ENCODE results near the gene SLC6A4. TPM values are rescaled to one million over a fixed set of nuclear protein-coding genes. Genes with fewer than 3 reads are reported as not detected.

Gene SLC6A4
- total and polyA plus RNA-seq, 2 of the 8 experiments (the other 6 are each of a cell fraction or from before 2014, with no cell fraction given) = 0.09 to 0.33 TPM

DNA sequence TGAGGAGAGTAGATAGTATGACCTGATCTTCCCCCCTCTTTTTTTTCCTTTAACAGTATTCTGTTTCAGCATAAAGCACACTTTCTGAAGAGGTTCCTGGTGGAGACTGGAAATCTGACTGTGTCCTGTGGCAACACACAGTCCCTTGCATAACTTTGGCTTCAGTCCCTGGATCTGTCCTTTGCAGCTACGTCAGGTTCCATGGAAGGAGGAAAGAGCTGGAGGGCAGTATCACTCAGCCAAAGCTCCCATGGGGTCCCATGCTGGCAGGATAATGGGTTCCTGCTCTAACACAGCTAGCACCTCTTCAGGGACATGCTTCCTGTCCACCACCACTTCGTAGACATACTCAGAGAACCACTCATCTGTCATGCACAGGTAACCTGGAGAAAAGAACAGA is 13.3 kb upstream of the SLC6A4 start:
- no peak overlapping the region for H2AFZ ChIP-seq (ENCODE audit: low read length)
- no peak overlapping the region for H2BK20ac ChIP-seq (ENCODE audit: low read length)
- no peak for TF ChIP-seq NRF1 (IDR thresholded peaks at IDR 0.05; ENCODE audit: low read depth, low read length)
- TF ChIP-seq SP2 (IDR thresholded peaks at IDR 0.05; ENCODE audit: low read length) = no peak
- TF ChIP-seq POLR2A (IDR thresholded peaks at IDR 0.05; ENCODE audit: control extremely low read depth in 1 of 2, low read depth in 2 of 2, low read length in 2 of 2) = no peak
- TF ChIP-seq SUZ12 (IDR thresholded peaks at IDR 0.05; ENCODE audit: low read length) = no peak
- TF ChIP-seq PHF8 (conservative IDR thresholded peaks at IDR 0.05; ENCODE audit: low read depth, low read length) = no peak
- TF ChIP-seq TEAD4 (IDR thresholded peaks at IDR 0.05; ENCODE audit: low read depth, low read length) = no peak

More for the DNA sequence above, 13.3 kb upstream of the SLC6A4 start:
- Histone ChIP-seq H3K9me3 (ENCODE audit: insufficient read depth in 2 of 2, low read depth in 1 of 2, low read length in 1 of 2) (no peaks in the 10 kb centered on the region), H3K9ac (replicated peaks in 1 of 4; ENCODE audit: extremely low read depth in 1 of 4, low read depth in 3 of 4, low read length in 3 of 4) (no peak overlapping the region), H4K20me1 (replicated peaks in 1 of 2; ENCODE audit: control insufficient read depth in 1 of 2, insufficient read depth in 2 of 2, low read length in 2 of 2) (no peaks in the 10 kb centered on the region), H3K4ac (replicated peaks; ENCODE audit: insufficient read length, low read depth, low read length) (no peak overlapping the region), H2BK15ac (ENCODE audit: low read length) (no peak overlapping the region), H3K4me3 (ENCODE audit: extremely low read depth in 1 of 4, insufficient read depth in 2 of 4, low read depth in 3 of 4, low read length in 4 of 4) (no peak overlapping the region), H3K27me3 (replicated peaks in 1 of 4; ENCODE audit: control insufficient read depth in 3 of 4, extremely low read depth in 1 of 4, insufficient read depth in 3 of 4, low read length in 3 of 4) (no peaks in the 10 kb centered on the region), H3K14ac (ENCODE audit: insufficient read length) (no peak overlapping the region), H3K4me2 (ENCODE audit: insufficient read depth in 1 of 2, low read depth in 2 of 2, low read length in 2 of 2) (no peak overlapping the region), H2BK12ac (ENCODE audit: low read depth, low read length) (no peak overlapping the region), H2BK5ac (ENCODE audit: low read depth, low read length) (no peak overlapping the region), H3K23me2 (ENCODE audit: low read depth, low read length) (no peaks in the 10 kb centered on the region), H3K79me1 (ENCODE audit: low read depth, low read length) (no peaks in the 10 kb centered on the region), H4K8ac (ENCODE audit: extremely low read depth, insufficient read depth, low read length) (no peak overlapping the region; the same call in 1 of the 2 replicates), H4K91ac (replicated peaks; ENCODE audit: insufficient read length, low read length) (no peak overlapping the region), H3K4me1 (replicated peaks in 1 of 4; ENCODE audit: control insufficient read depth in 3 of 4, insufficient read depth in 4 of 4, low read length in 3 of 4) (no peaks in the 10 kb centered on the region), H4K5ac (ENCODE audit: insufficient read length, low read depth, low read length) (no peak overlapping the region), H2AK5ac (ENCODE audit: low read depth, low read length) (no peak overlapping the region), H2BK120ac (replicated peaks; ENCODE audit: low read depth, low read length) (no peak overlapping the region), H3K18ac (ENCODE audit: extremely low read depth, low read length) (no peak overlapping the region), H3K79me2 (ENCODE audit: control insufficient read depth in 1 of 2, insufficient read depth in 2 of 2, low read length in 2 of 2) (no peaks in the 10 kb centered on the region), H3K56ac (replicated peaks; ENCODE audit: insufficient read length, low read depth, low read length) (no peak overlapping the region), H3K36me3 (ENCODE audit: control insufficient read depth in 2 of 4, insufficient read depth in 4 of 4, low read length in 3 of 4) (peaks cover 0 to 14% (median 6%) of the 10 kb centered on the region in 4 experiments; a peak in 5 of 8 replicates), H3K23ac (ENCODE audit: insufficient read length) (no peak overlapping the region), H3K27ac (ENCODE audit: low read depth, low read length) (no peak overlapping the region)
- FAIRE-seq (no peak), DNase-seq (ENCODE audit: low read depth in 1 of 2, low spot score in 2 of 2) (no peak)
- 91% methylated on average over 2 of the region's 2 CpGs; no CpG with 5 or more reads in 1 of the 2 experiments for WGBS, 2 experiments (ENCODE audit: extremely low coverage in 1 of 2, insufficient coverage in 1 of 2, insufficient read length in 1 of 2, insufficient replicate concordance in 2 of 2, low coverage in 1 of 2, low lambda C conversion rate in 2 of 2, missing lambda C conversion rate in 1 of 2)
- ChIA-PET CTCF (ENCODE audit: partially characterized antibody) (interaction anchor here (0.6 to 1.2 kb wide), 4 partner anchors 15 to 215 kb away, joined by 3 to 4 read pairs (median 3); no protein-coding TSS in a partner anchor), POLR2A (ENCODE audit: partially characterized antibody) (interaction anchor here (1.2 kb wide), 1 partner anchor 13 kb away, joined by 4 read pairs; no protein-coding TSS in a partner anchor)

Measured in H1 (cell line).